Ovary (tissue), 9 donors: Measurements from ENCODE around the gene HGF. TPM values are rescaled to one million over a fixed set of nuclear protein-coding genes. Genes with fewer than 3 reads are reported as not detected.

Source experiments
- DNase-seq, 5 donors: peaks; one replicate each; pipeline ENCODE4 v3.0.0-alpha.2; 2019 to 2020
- H3K27ac ChIP-seq, 2 donors: fragments of 200-600 bp; one replicate each; pipeline versions ENCODE4 v1.5.1 to v1.8.0; 2019 to 2022
- H3K27me3 ChIP-seq: fragments of 200-600 bp; one replicate; pipeline ENCODE4 v1.8.0; 2022
- H3K36me3 ChIP-seq: fragments of 200-600 bp; sonication (generic); one replicate; pipeline ENCODE4 v1.5.1; 2019
- H3K4me1 ChIP-seq: one replicate; pipeline ENCODE4 v1.8.1; 2013; ENCODE audit warnings: mild to moderate bottlenecking, moderate library complexity; ENCODE audit not compliant: insufficient read depth
- H3K4me3 ChIP-seq: fragments of 200-600 bp; sonication (generic); one replicate; pipeline ENCODE4 v1.5.1; 2017
- H3K9me3 ChIP-seq, 2 donors: fragments of 200-600 bp in 1 of 2; sonication (generic) in 1 of 2; one replicate each; pipeline versions ENCODE4 v1.5.1 to v1.8.1; 2013 to 2019; ENCODE audit warnings: mild to moderate bottlenecking in 1 of 2, moderate library complexity in 1 of 2
- EP300 ChIP-seq: sonication (generic); formaldehyde crosslinking; IDR thresholded peaks from one replicate; pipeline ENCODE4 v1.6.1; 2017; ENCODE audit warnings: antibody characterized with exemption
- POLR2A ChIP-seq: fragments of 450-650 bp; IDR thresholded peaks from one replicate; pipeline ENCODE4 v1.6.1; 2017; ENCODE audit warnings: antibody characterized with exemption, mild to moderate bottlenecking, moderate library complexity
- WGBS, 3 donors: extraction: QIAGEN DNeasy Blood & Tissue Kit in 1 of 3; methylation state at CpG; one replicate each; pipeline versions ENCODE4 v1.1.5 to v1.1.7; 2013 to 2017; 5-methylcytosine and 5-hydroxymethylcytosine counted together
- intact Hi-C, 4 donors: fragments of 100-400 bp; cut with DNase I; formaldehyde crosslinking; loops; one replicate each; pipeline versions ENCODE4 v1.11.0 to v1.15.1; 2022 to 2023
- polyA plus RNA-seq, 2 donors: library from polyadenylated mRNA; stranded (reverse); fragments of 200-250 nt in 1 of 2; fragments of 350-450 nt in 1 of 2; fragmentation: Illumina TruSeq in 1 of 2; extraction: RNeasy Lipid Tissue Mini Kit (QIAGEN cat#74804) in 1 of 2; gene quantifications; one replicate each; pipeline ENCODE4 v1.2.3, GENCODE V29; 2013 to 2014
- total RNA-seq, 7 donors: library from RNA; depleted of rRNA in 2 of 7; stranded (reverse); fragments of >200 nt in 2 of 7; fragmentation: NEBNext Ultra II Directional in 3 of 7; extraction: Animal tissue kit (Norgen Biotek cat#: 25700) in 3 of 7; gene quantifications; one replicate each; pipeline versions ENCODE4 v1.1.0 to v1.2.4, GENCODE V29; 2016 to 2023
- TF ChIP-seq, protein P1 (sequence below), 3 donors: fragments of 450-650 bp in 2 of 3; fragments of 200-600 bp in 1 of 3; IDR thresholded peaks; one replicate each; pipeline versions ENCODE4 v1.5.1 to v1.8.0; 2016 to 2022; ENCODE audit warnings: antibody characterized with exemption in 3 of 3, mild to moderate bottlenecking in 1 of 3
- donor health status: DM: no; HTN: no; CAD: no; lungs with moderate emphysema.
- donor health status: DM: no; HTN: no; CAD: no.
- donor health status: Bipolar disorder and iron deficiency.
- donor health status: DM: yes; HTN: yes; CAD: no.
- donor health status: DM: no; HTN: no; CAD: no.
- donor health status: DM: yes; HTN: yes; CAD: no.

The HGF gene
- total and polyA plus RNA-seq, 9 donors = 1.0 to 7.6 (median 3.2) TPM

DNA sequence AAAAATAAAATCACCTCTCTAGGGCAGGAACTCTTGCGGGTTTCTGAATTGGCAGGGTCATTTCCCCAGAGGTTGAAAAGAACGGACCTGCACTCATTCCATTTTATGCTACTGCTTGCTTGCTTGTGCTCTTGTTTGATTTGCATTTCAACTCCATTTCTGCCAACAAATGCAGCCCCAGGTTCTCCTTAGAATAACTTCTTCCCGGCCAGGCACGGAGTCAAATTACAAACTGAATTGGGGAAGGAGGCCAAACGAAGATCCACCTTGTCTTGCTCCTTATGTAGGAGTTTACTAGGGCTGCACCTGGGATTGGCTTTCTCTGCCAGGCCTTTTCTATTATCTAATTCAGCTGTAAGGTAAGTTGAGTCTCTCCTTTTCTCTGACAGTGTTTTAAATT is 79.6 kb downstream of the HGF start:
- 13 to 21% (median 14%) methylated on average over 5 of the region's 5 CpGs for WGBS, 3 donors
- Histone ChIP-seq H3K36me3 (no peaks in the 10 kb centered on the region), H3K4me3 (no peak overlapping the region), H3K9me3 (no peaks in the 10 kb centered on the region), H3K27ac (no peak overlapping the region), H3K27me3 (no peaks in the 10 kb centered on the region), H3K4me1 (no peaks in the 10 kb centered on the region)
- no peak for TF ChIP-seq EP300
- TF ChIP-seq POLR2A = no peak
- TF ChIP-seq, protein P1, sequence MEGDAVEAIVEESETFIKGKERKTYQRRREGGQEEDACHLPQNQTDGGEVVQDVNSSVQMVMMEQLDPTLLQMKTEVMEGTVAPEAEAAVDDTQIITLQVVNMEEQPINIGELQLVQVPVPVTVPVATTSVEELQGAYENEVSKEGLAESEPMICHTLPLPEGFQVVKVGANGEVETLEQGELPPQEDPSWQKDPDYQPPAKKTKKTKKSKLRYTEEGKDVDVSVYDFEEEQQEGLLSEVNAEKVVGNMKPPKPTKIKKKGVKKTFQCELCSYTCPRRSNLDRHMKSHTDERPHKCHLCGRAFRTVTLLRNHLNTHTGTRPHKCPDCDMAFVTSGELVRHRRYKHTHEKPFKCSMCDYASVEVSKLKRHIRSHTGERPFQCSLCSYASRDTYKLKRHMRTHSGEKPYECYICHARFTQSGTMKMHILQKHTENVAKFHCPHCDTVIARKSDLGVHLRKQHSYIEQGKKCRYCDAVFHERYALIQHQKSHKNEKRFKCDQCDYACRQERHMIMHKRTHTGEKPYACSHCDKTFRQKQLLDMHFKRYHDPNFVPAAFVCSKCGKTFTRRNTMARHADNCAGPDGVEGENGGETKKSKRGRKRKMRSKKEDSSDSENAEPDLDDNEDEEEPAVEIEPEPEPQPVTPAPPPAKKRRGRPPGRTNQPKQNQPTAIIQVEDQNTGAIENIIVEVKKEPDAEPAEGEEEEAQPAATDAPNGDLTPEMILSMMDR (IDR thresholded peaks at IDR 0.05) = no peak
- intact Hi-C loops = no loop called here
- DNase-seq = no peak

DNA sequence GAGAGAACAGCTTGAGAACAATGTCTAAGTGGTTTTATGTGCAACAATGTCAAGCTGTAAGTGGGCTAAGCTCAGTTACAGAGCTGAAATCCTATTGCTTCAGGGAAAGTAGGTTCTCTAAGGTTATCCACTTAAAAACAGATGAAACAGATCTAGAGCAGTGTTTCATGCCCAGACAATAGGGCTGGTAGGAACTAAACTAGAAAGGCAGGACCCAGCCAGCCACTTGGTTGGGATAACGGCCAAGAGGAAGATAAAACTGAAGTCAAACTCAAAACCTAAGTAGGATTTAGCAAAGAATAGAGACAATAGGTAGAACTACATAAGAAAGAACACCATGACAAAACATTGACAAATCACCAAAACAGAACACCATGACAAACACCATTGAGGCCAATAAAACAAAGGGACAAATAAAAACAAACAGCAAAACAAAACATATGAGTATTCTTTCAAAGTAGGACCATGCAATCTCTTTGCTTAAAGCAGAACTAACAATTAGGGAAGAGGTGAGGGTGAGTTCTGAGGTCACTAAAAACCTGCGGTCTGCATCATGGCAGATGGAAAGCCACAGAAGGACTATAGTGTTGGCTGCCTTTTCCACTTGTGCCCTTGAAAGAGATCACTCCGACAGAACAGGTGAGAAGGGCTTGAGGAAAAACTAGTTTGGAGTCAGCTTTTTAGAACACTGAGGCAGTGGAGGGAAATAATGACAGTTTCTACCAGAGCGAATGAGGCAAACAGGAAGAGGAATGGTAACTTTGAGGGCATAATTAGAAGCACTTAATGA is 81.0 kb downstream of the HGF start:
- TF ChIP-seq POLR2A = no peak
- TF ChIP-seq EP300 = no peak
- TF ChIP-seq, protein P1 (IDR thresholded peaks at IDR 0.05) = no peak
- Histone ChIP-seq H3K27ac (no peak overlapping the region), H3K4me1 (no peaks in the 10 kb centered on the region), H3K4me3 (no peak overlapping the region), H3K36me3 (no peaks in the 10 kb centered on the region), H3K9me3 (no peaks in the 10 kb centered on the region), H3K27me3 (no peaks in the 10 kb centered on the region)
- no peak for DNase-seq
- WGBS, 3 donors = 89 to 90% (median 89%) methylated on average over 4 of the region's 4 CpGs
- intact Hi-C loops = no loop called here

- Histone ChIP-seq H3K36me3 (no peaks in the 10 kb centered on the region), H3K4me1 (no peaks in the 10 kb centered on the region), H3K9me3 (no peaks in the 10 kb centered on the region), H3K4me3 (no peak overlapping the region), H3K27ac (no peak overlapping the region), H3K27me3 (no peaks in the 10 kb centered on the region)
- no peak for TF ChIP-seq EP300
- TF ChIP-seq POLR2A = no peak
- TF ChIP-seq, protein P1 (IDR thresholded peaks at IDR 0.05) = no peak
- intact Hi-C loops = no loop called here
- DNase-seq = no peak
Measured at GRCh38 chr7:81687062-81687461, 82.8 kb downstream of the HGF start.

DNA sequence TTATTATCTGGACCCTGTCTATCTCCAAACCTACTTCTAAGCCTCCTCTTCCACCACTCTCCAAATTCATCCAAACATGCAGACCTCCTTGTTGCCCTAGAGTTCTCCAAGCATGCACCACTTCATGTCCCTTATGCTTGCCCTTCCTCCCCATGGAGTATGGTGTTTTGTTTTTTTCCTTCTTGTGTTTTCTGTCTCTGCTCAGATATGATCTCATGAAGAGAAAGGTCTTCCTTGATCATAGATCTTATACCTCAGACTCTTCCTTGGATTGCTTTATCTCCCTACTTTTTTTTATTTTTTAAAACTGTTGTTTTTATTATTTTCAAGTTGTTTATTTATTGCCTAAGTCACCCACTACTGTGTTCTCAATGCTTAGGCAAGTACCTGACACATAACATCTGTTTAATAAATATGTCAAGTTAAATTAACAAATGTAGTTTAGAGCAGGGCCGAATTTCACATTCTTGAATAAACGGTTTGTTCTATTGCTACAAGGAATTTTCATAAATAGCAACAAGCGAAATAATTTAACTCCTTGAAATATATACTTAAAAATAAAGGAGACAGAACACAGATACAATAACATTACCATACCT is 84.5 kb downstream of the HGF start:
- no peak for DNase-seq
- no peaks in the 10 kb centered on the region for H3K9me3 ChIP-seq
- TF ChIP-seq, protein P1 (IDR thresholded peaks at IDR 0.05) = no peak
- no peak for TF ChIP-seq EP300
- no peak for TF ChIP-seq POLR2A
- H3K27ac ChIP-seq = no peak overlapping the region
- WGBS, 3 donors = 46 to 51% (median 51%) methylated on average over 3 of the region's 3 CpGs
- intact Hi-C loops = no loop called here
- no peak overlapping the region for H3K4me3 ChIP-seq
- H3K36me3 ChIP-seq = no peaks in the 10 kb centered on the region
- no peaks in the 10 kb centered on the region for H3K4me1 ChIP-seq
- no peaks in the 10 kb centered on the region for H3K27me3 ChIP-seq
